NCI-H187 (cell line): ENCODE measurements around the gene FHIP2A.
"Not testable (repeated sequence)": the region's sequence is repeated elsewhere in the genome, so short reads cannot be mapped to it uniquely, and the experiment has no call there.

Experiments used
- DNase-seq, 2 experiments: peaks; one replicate each; lab custom pipeline; 2025; lab: John Stamatoyannopoulos, UW

Gene FHIP2A

DNA sequence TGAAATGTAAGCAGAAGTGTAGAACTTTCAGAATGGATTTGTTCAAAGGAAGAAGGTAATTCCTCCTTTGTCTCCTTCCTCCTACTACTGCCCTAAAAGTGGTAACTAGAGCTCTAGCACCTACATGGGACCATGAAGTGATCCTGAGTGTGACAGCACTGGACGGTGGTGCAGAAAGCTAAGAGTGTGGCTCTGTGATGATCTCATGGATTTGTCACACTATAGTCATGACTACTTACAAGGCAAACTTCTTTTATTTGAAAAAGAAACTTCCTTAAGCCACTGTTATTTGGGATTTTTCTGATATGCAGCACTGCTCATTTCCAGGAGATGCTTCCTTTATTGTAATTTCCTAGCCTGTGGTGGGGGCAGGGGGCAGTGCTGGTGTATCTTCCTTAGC, 5.8 kb upstream of the FHIP2A start:
- DNase-seq = no peak

- DNase-seq = no peak
Measured at GRCh38 chr10:114816308-114816707, 5.3 kb upstream of the FHIP2A start.

- no peak for DNase-seq
Measured at GRCh38 chr10:114819322-114819721, 2.3 kb upstream of the FHIP2A start.

GRCh38 chr10:114821915-114822443, 399 bp downstream of the FHIP2A start:
- no peak for DNase-seq

DNA sequence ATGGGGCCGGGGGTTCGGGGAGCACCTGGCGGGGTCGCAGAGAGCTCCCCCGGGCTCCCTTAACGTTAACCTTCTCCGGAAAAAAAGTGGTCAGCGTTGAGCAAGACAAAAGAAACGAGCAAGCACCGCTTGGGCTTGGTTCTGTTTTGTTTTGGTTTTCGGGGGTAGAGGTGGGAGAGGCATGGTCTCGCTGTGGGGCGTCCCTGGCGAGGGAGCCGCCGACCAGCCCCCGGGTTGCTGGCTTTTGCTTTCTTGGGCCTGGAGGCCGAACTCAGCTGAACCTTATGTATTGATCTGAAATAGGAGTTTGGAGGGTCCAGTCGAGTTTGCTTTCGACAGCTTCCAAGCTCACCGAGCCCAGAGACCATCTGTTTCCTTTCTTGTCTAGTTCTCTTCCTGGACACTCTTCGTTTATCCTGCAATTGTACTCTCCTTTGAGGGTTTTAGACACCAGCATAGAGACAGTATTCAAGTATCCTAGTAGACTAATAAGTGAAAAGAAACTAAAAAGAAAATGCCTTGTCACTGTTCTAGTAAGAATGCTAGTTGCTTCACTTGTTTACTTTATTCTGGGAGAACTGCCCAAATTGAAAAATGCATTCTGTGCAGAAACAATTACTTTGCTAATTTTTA, 980 bp downstream of the FHIP2A start:
- DNase-seq = peak in 1 of 2 experiments; percentile 0

DNA sequence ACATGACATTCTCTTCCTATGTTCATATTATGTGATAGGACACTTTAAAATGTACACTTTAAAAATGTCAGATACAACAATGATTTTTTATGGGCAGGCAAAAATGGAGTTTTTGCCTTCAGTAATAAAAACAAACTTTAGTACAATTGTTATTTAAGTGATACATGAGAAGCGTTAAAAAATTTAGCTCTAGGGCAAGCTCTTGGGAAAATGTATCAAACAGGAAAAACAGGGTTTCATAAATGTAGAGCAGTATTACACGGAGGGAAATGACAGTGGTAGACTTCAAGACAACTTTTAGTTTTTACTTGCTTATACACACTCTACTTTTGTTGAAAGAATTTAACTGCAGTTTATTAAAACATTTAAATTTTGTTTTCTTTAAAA, 1.5 kb downstream of the FHIP2A start:
- DNase-seq = no peak

DNA sequence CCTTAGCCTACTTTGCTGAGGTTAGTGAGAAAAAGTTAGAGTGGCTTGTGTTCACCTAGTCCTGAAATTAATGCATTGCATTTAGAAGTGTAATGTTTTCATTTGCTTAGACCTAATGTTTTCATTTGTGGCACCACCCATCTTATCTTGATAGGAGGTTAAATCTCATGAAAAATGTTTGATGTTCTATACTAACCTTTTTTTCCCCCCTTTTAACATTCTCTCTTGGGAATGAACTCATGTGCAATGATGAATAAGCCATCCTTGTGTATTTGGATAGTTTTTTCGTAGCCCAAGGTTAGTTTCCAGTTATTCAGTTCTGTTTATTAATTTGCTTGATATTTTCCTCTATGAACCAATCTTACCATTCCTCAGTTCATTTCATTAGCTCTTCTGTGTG, 2.8 kb downstream of the FHIP2A start:
- no peak for DNase-seq

- DNase-seq = no peak
Measured at GRCh38 chr10:114825513-114826253, 4.1 kb downstream of the FHIP2A start.

DNA sequence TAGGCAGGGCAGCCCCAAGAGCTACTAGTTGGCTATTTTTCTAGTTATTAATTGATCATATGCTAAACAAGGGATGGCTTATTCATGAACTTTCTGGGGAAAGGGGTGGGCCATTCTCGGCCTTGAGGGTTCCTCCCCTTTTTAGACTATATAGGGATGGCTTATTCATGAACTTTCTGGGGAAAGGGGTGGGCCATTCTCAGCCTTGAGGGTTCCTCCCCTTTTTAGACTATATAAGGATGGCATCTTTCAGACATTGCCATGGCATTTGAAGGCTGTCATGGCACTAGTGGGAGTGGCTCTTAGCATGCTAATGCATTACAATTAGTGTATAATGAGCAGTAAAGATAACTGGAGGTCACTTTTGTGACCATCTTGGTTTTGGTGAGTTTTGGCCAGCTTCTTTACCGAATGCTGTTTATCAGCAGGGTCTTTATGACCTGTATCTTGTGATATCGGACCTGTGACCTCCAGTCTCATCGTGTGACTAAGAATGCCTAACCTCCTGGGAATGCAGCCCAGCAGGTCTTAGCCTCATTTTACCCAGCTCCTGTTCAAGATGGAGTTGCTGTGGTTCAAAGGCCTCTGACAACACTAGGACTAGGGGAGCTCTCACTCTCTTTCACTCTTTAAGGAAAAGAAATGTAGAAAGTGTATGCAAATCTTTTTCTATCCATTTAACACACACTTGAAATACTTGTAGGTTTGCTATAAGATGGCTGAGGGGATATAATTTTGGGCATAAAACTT, 7.8 kb downstream of the FHIP2A start:
- DNase-seq = no peak

DNA sequence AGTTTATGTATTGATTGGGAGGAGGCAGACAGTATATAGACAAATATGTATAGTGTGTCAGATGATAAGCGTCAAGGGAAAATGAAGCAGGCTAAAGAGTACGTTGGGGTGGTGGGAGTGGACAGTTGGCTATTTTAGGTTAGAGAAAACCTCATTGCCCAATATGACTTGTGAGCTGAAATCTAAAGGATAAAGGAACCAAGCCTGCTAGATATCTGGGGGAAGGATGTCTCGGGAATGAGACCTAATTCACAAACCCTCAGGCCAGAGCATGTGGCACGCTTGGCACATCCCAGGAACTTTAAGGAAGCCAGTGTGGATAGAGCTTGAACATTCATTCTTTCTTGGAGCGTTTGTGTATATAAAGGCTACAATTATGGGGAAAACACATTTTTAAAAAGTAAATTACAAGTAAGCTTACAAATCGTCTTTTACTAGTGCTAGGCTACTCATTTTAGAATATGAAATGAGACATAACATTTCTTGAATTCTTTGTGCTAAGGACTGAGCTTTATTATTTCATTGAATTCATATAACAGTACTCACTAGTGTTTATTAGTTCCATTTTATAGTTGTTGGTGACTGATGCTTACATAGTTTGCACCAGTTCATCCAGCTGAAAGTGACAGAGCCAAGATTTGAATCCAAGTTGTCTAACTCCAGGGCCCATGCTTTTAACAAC, 9.7 kb downstream of the FHIP2A start:
- no peak for DNase-seq

DNA sequence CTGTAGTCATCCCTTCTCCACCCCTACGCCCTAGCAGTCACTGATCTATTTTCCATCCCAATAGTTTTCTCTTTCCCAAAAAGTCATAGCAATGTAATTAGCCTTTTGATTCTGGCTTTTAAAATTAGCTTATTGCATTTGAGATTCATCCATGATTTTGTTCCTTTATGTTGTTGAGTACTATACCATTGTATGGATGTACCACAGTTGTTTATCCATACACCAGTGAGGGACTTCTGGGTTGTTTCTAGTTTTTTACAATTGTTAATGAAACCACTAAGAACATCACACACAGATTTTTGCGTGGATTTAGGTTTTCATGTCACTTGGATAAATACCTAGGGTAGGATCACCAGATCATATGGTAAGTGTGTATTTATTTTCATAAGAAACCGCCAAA, 16.1 kb downstream of the FHIP2A start:
- DNase-seq = no peak

- DNase-seq = no peak
Measured at GRCh38 chr10:114839901-114840300, 18.3 kb downstream of the FHIP2A start.

GRCh38 chr10:114845978-114846693, 24.6 kb downstream of the FHIP2A start:
- no peak for DNase-seq

GRCh38 chr10:114847517-114847916, 25.9 kb downstream of the FHIP2A start:
- DNase-seq = not testable (repeated sequence)

- DNase-seq = no peak
Measured at GRCh38 chr10:114849674-114850073, 28.1 kb downstream of the FHIP2A start.

DNA sequence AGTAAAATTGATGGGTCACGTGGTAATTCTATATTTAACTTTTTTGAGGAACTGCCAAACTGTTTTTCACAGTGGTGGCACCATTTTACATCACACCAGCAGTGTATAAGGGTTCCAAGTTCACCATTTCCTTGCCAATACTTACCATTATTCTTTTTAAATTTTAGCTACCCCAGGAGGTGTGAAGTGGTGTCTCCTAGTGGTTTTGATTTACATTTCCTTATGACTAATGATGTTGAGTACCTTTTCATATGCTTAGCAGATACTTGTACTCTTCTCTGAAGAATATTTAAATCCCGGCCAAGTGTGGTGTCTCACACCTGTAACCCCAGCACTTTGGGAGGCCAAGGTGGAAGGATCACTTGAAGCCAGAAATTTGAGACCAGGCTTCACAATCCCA, 28.5 kb downstream of the FHIP2A start:
- no peak for DNase-seq

- DNase-seq = no peak
Measured at GRCh38 chr10:114851336-114851735, 29.8 kb downstream of the FHIP2A start.

DNA sequence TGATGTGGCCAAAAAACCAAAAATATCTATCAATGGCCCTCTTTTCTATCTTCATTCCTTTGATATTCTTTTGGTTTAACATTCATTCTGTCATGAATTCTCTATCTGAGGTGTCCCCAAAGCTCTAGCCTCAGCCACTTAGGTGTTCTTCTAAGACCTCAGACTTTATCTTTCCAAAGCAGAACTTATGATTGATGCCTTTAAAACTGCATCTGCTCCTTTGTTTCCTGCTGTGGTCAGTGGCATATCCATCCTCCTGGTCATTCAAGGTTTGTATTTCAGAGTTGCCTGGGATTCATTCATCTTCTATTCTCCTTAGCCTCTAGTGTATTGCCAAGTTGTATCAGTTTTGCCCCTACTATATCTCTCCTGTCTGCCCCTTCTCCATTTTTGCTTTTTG, 30.6 kb downstream of the FHIP2A start:
- DNase-seq = no peak

- DNase-seq = no peak
Measured at GRCh38 chr10:114854906-114855305, 33.3 kb downstream of the FHIP2A start.

GRCh38 chr10:114855776-114856543, 34.4 kb downstream of the FHIP2A start:
- DNase-seq = no peak
